AG08396 (cell line): Measurements from ENCODE around the gene DTNBP1.

Experiments
- DNase-seq: peaks from one replicate; pipeline ENCODE4 v3.0.0; 2012; ENCODE audit warnings: low spot score, mixed read lengths

DTNBP1 gene

GRCh38 chr6:15501826-15502445 is 160.9 kb downstream of the DTNBP1 start:
- peak; percentile 44 for DNase-seq

- DNase-seq, result no peak
These were observed 161.7 kb downstream of the DTNBP1 start for GRCh38 chr6:15500901-15501825.

GRCh38 chr6:15500078-15500740 is 162.6 kb downstream of the DTNBP1 start:
- DNase-seq, result no peak

DNA sequence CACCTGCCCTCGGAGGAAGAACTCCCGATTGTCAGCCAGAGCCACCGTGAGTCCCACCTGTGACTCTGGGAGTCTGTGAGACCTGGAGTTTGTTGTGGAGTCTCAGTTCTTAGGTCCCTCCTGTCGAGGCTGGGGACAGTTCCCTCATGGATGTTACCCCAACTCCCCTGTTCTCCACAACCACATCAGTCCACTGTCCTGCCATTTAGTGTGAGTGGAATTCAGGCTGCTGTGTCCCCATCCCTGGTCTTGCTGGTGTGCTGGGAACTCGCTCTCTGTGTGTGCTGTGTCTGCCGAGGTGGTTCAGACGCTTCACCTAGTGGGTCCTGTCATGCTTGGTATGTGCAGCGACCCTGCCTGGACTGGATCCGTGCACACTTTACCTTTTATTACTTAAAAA is 163.2 kb downstream of the DTNBP1 start:
- DNase-seq, result no peak

- no peak for DNase-seq
These were observed 163.7 kb downstream of the DTNBP1 start for GRCh38 chr6:15499125-15499524.

GRCh38 chr6:15498640-15499039 is 164.2 kb downstream of the DTNBP1 start:
- no peak for DNase-seq

DNA sequence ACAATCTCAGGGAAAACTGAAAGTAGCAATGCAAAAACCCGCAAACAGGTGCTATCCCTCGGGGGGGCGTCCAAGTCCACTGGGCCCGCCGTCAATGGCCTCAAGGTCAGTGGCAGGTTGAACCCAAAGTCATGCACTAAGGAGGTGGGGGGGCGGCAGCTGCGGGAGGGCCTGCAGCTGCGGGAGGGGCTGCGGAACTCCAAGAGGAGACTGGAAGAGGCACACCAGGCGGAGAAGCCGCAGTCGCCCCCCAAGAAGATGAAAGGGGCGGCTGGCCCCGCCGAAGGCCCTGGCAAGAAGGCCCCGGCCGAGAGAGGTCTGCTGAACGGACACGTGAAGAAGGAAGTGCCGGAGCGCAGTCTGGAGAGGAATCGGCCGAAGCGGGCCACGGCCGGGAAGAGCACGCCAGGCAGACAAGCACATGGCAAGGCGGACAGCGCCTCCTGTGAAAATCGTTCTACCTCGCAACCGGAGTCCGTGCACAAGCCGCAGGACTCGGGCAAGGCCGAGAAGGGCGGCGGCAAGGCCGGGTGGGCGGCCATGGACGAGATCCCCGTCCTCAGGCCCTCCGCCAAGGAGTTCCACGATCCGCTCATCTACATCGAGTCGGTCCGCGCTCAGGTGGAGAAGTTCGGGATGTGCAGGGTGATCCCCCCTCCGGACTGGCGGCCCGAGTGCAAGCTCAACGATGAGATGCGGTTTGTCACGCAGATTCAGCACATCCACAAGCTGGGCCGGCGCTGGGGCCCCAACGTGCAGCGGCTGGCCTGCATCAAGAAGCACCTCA is 166.3 kb downstream of the DTNBP1 start:
- DNase-seq, result no peak

DNA sequence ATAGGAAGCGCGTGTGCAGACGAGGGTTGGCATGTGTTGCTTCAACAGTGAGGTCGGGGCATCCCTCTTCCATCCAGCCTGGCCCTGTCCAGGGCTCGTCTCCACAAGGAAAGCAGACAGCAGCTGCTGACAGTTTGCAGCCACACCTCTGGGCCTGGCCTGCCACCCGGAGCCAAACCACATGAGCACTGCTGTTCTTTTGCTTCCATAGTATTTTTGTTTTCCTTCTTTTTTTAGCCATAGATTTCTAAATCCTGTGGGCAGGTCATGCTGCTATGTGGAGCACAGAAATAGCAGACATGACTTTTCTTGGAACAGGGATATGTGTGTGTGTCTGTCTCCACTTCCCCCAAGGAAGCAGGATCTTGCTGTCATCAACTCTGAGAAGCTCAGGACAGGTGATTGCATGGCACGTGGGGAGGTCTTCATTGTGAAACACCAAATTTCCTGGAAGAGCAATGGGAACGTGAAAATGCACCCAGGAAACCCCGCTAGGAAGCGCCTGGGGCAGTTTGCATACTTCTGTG is 167.4 kb downstream of the DTNBP1 start:
- no peak for DNase-seq

GRCh38 chr6:15493437-15494168 is 169.2 kb downstream of the DTNBP1 start:
- no peak for DNase-seq

GRCh38 chr6:15491986-15492269 is 170.9 kb downstream of the DTNBP1 start:
- no peak for DNase-seq

DNA sequence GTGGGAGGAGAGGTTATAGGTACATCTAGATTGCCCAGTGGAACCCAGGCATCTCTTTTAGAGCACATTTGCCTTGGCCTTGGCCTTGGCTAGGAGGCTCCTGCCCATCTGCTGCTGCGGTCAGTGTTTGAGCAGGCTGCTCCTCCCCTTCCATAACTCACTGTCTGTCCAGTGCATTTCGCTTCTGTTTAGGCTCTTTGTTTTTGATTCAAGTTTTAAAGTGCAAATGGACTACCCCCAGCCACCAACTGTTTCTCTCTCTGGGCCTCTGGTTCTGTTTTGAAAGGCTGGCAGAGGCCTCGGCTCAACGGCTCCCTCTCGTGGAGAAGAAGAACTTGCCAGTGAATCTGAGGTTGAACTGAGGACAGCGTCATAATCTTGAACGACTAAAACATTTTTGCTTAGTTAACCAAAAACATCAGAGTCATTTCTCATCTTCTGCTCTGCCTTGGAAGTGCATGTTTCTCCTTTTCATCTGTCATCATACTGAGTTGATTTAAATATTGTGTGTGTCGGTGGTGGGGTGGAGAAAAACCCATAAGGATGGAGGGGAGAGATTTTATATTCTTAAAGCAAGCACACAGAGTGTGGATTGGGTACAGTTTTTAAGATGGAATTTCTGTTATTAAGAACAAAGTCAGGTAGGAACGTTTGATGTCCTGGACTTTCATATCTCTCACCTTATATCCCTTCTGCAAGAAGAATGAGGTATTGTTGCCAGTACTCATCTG is 171.4 kb downstream of the DTNBP1 start:
- peak; percentile 83 for DNase-seq

DNA sequence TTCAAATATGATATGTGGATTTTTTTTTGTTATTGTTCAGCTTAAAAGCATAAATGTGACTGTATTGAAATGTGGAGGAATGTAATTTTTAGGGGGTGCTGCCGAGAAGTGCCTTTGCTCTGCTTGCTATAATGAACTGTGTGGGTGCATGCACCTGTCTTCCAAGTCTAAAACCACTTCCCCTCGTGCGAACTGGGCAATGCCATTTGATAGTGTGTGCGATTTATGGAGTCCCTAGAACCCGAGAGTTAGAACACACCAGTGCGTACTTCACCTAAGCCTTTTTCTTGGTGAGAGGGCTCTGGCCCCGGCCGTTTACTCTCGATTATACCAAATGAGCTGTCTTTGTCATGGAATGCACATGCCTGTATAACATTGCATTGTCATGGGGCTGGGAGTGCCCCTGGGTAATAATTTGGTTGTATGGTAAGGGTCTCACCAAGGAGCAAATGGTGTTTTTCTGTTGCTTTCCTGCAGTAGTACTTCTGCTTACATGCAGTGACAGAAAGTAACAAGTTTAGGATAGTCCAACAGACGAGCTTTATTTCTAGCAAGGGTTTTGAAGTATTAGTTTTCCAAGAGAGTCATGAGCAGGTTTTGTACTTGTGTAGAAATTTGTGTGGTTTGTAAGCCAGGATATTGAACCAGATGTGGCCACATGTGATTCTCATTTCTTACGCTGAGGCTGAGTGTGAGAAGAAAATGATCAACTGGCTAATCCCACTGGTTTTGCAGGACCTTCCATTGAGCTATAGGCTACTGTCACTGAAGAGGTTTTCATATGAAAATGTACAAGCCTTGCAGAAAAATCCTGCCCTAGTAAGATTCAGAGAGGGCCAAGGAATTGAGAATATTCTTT is 172.4 kb downstream of the DTNBP1 start:
- no peak for DNase-seq

- DNase-seq, result no peak
These were observed 173.4 kb downstream of the DTNBP1 start for GRCh38 chr6:15489261-15489962.

DNA sequence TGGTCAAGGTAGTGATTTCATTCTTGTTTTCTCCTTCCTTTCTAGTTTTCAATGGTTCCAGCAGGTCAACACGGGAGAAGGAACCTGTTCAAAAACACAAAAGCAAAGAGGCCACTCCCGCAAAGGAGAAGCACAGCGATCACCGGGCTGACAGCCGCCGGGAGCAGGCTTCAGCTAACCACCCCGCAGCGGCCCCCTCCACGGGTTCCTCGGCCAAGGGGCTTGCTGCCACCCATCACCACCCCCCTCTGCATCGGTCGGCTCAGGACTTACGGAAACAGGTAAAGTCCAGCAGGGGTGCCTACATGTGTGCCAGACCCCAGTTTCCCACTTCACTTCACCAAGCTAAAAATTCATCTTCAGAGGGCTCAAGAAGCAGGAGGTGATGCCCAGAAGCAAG is 175.6 kb downstream of the DTNBP1 start:
- no peak for DNase-seq

DNA sequence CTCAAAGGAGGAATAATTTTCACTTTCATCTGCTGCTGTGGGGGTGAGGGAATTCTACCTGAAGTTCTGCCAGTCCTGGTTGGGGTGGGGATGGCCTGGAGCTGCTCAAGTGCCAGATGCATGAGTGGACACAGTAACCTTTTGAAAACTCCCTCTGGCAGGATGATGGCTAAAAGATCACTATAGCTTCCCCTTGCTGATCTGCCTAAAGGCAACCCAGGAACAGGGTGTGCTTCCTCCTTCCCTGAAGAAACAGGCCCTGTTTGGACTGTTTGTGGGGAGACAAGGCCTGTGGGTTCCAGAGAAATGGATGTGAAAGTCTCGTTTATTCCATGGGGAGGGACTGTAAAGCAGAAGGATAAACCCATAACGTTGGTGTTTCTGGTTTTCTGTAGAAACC is 176.9 kb downstream of the DTNBP1 start:
- DNase-seq, result no peak

- no peak for DNase-seq
These were observed 178.0 kb downstream of the DTNBP1 start for GRCh38 chr6:15484821-15485220.

DNA sequence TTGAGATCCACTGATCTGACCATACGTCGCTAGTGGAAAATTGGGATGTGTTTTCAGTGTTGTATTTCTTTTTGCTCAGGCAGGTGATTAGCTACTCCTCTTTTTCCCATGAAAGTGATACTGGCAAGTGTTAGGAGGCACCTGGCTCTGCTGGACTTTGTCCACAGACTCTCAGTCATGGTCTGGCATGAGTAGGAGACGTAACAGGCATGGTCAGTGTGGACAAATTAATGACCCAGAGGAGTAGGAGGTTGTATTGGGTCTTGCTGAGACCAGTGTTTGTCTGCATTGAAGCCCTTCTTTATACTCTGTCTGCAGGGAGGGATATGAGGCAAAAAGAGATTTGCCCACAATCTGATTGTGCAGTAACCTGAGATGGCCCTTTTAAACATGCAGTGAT is 178.7 kb downstream of the DTNBP1 start:
- DNase-seq, result no peak

GRCh38 chr6:15483060-15483459 is 179.8 kb downstream of the DTNBP1 start:
- no peak for DNase-seq
